H9 (cell line): ENCODE measurements around the gene KRTAP10-11. TPM values are rescaled to one million over a fixed set of nuclear protein-coding genes. Genes with fewer than 3 reads are reported as not detected.
A peak's percentile ranks its signal among the peaks of the same experiment; 100 is the strongest.

ENCODE experiments used
- DNase-seq: peaks from one replicate; pipeline ENCODE4 v3.0.0-alpha.2; 2017
- H2AFZ ChIP-seq: one replicate; pipeline ENCODE4 v1.6.1; 2013; ENCODE audit warnings: mild to moderate bottlenecking, low read length, control low read depth, moderate library complexity
- H2AK5ac ChIP-seq: 2 replicates; pipeline ENCODE4 v1.6.1; 2013; ENCODE audit warnings: low read length, control low read depth, mixed read lengths; ENCODE audit not compliant: insufficient read length
- H2BK120ac ChIP-seq: one replicate; pipeline ENCODE4 v1.6.1; 2013; ENCODE audit warnings: low read depth, mild to moderate bottlenecking, low read length, control low read depth, inconsistent platforms; ENCODE audit not compliant: poor library complexity, severe bottlenecking
- H2BK12ac ChIP-seq: 2 replicates; pipeline ENCODE4 v1.6.1; 2013; ENCODE audit warnings: low read length, control low read depth, mixed read lengths, low read depth; ENCODE audit not compliant: insufficient read length
- H2BK15ac ChIP-seq: 2 replicates; pipeline ENCODE4 v1.6.1; 2013; ENCODE audit warnings: low read depth, low read length, control low read depth
- H2BK20ac ChIP-seq: one replicate; pipeline ENCODE4 v1.6.1; 2013; ENCODE audit warnings: low read depth, mild to moderate bottlenecking, low read length, control low read depth, inconsistent platforms; ENCODE audit not compliant: poor library complexity, severe bottlenecking
- H2BK5ac ChIP-seq: 2 replicates; pipeline ENCODE4 v1.6.1; 2013; ENCODE audit warnings: low read length, control low read depth, mixed read lengths; ENCODE audit not compliant: insufficient read length
- H3K14ac ChIP-seq: 2 replicates; pipeline ENCODE4 v1.6.1; 2013; ENCODE audit warnings: low read length, control low read depth; ENCODE audit not compliant: insufficient read depth
- H3K18ac ChIP-seq: 2 replicates; pipeline ENCODE4 v1.6.1; 2013; ENCODE audit warnings: low read depth, mild to moderate bottlenecking, mixed read lengths, low read length, control low read depth; ENCODE audit not compliant: insufficient read length
- H3K23ac ChIP-seq: 2 replicates; pipeline ENCODE4 v1.6.1; 2013; ENCODE audit warnings: low read length, control low read depth, mixed read lengths, low read depth; ENCODE audit not compliant: insufficient read length
- H3K23me2 ChIP-seq: 2 replicates; pipeline ENCODE4 v1.6.1; 2013; ENCODE audit warnings: low read depth, mild to moderate bottlenecking, mixed read lengths, low read length, control low read depth; ENCODE audit not compliant: insufficient read length, poor library complexity, severe bottlenecking
- H3K27ac ChIP-seq: 2 replicates; pipeline ENCODE4 v1.5.1; 2013; ENCODE audit warnings: low read length, control low read depth, mixed read lengths, low read depth; ENCODE audit not compliant: insufficient read length
- H3K27me3 ChIP-seq: 2 replicates; pipeline ENCODE4 v1.6.1; 2013; ENCODE audit warnings: low read length, control low read depth, inconsistent platforms; ENCODE audit not compliant: insufficient read depth
- H3K4ac ChIP-seq: 2 replicates; pipeline ENCODE4 v1.6.1; 2013; ENCODE audit warnings: low read depth, mild to moderate bottlenecking, control low read depth, inconsistent platforms, low read length, moderate library complexity
- H3K4me1 ChIP-seq: 2 replicates; pipeline ENCODE4 v1.6.1; 2013; ENCODE audit warnings: low read length, control low read depth, inconsistent platforms; ENCODE audit not compliant: insufficient read depth
- H3K4me2 ChIP-seq: 2 replicates; pipeline ENCODE4 v1.6.1; 2013; ENCODE audit warnings: low read length, control low read depth, mixed read lengths; ENCODE audit not compliant: insufficient read length, insufficient read depth
- H3K56ac ChIP-seq: 2 replicates; pipeline ENCODE4 v1.6.1; 2013; ENCODE audit warnings: low read depth, mild to moderate bottlenecking, mixed read lengths, low read length, control low read depth; ENCODE audit not compliant: insufficient read length
- H3K79me1 ChIP-seq: 2 replicates; pipeline ENCODE4 v1.6.1; 2013; ENCODE audit warnings: low read depth, mild to moderate bottlenecking, moderate library complexity, low read length, control low read depth, inconsistent platforms; ENCODE audit not compliant: insufficient read depth, poor library complexity, severe bottlenecking
- H3K79me2 ChIP-seq: 2 replicates; pipeline ENCODE4 v1.6.1; 2013; ENCODE audit warnings: low read length, control low read depth, inconsistent platforms; ENCODE audit not compliant: insufficient read depth
- H3K9ac ChIP-seq: 2 replicates; pipeline ENCODE4 v1.6.1; 2013; ENCODE audit warnings: low read length, control low read depth, mixed read lengths; ENCODE audit not compliant: insufficient read length; ENCODE audit errors: extremely low read depth
- H3K9me3 ChIP-seq: one replicate; pipeline ENCODE4 v1.6.1; 2013; ENCODE audit warnings: low read depth, low read length, inconsistent platforms; ENCODE audit not compliant: control insufficient read depth
- H3T11ph ChIP-seq: one replicate; pipeline ENCODE4 v1.6.1; 2013; ENCODE audit warnings: mild to moderate bottlenecking, low read length, control low read depth, inconsistent platforms
- H4K20me1 ChIP-seq: one replicate; pipeline ENCODE4 v1.6.1; 2013; ENCODE audit not compliant: control insufficient read depth, insufficient read length, insufficient read depth
- H4K5ac ChIP-seq: 2 replicates; pipeline ENCODE4 v1.6.1; 2013; ENCODE audit warnings: low read depth, mild to moderate bottlenecking, mixed read lengths, low read length, control low read depth; ENCODE audit not compliant: insufficient read length
- H4K8ac ChIP-seq: replicated peaks from 2 replicates; pipeline ENCODE4 v1.6.1; 2013; ENCODE audit warnings: low read length, control low read depth, mixed read lengths, low read depth; ENCODE audit not compliant: insufficient read length
- H4K91ac ChIP-seq: 2 replicates; pipeline ENCODE4 v1.6.1; 2013; ENCODE audit warnings: low read depth, mild to moderate bottlenecking, moderate library complexity, mixed read lengths, low read length, control low read depth; ENCODE audit not compliant: insufficient read length
- H3K27ac Mint-ChIP-seq, 3 experiments: 2 replicates in 2 of 3; 3 replicates in 1 of 3; pipeline ENCODE4 v1.8.0; 2020 to 2021; ENCODE audit warnings: mixed read lengths in 3 of 3, mild to moderate bottlenecking in 1 of 3, moderate library complexity in 1 of 3
- H3K27me3 Mint-ChIP-seq: 2 replicates; pipeline ENCODE4 v1.8.0; 2021; ENCODE audit warnings: low read depth, mild to moderate bottlenecking, moderate library complexity, mixed read lengths
- H3K36me3 Mint-ChIP-seq, 3 experiments: 2 replicates in 2 of 3; 3 replicates in 1 of 3; pipeline ENCODE4 v1.8.0; 2020 to 2021; ENCODE audit warnings: low read depth in 3 of 3, mixed read lengths in 3 of 3; ENCODE audit not compliant: insufficient read depth in 1 of 3
- H3K4me1 Mint-ChIP-seq, 2 experiments: 2 replicates each; pipeline ENCODE4 v1.8.0; 2020; ENCODE audit warnings: mixed read lengths in 2 of 2
- H3K4me3 Mint-ChIP-seq, 2 experiments: 2 replicates in 1 of 2; 3 replicates in 1 of 2; pipeline ENCODE4 v1.8.0; 2020 to 2021; ENCODE audit warnings: mild to moderate bottlenecking in 2 of 2, mixed read lengths in 2 of 2, moderate library complexity in 1 of 2
- H3K9me3 Mint-ChIP-seq, 2 experiments: 2 replicates in 1 of 2; 3 replicates in 1 of 2; pipeline ENCODE4 v1.8.0; 2020; ENCODE audit warnings: mild to moderate bottlenecking in 2 of 2, mixed read lengths in 2 of 2, moderate library complexity in 1 of 2
- CTCF ChIP-seq: fragments of 200-600 bp; sonication (generic); conservative IDR thresholded peaks from 3 replicates; pipeline ENCODE4 v1.8.0; 2021; ENCODE audit warnings: antibody characterized with exemption, mild to moderate bottlenecking
- WGBS: extraction: QIAGEN DNeasy Blood & Tissue Kit; methylation state at CpG from one replicate; pipeline ENCODE4 v1.1.7; 2013; ENCODE audit warnings: missing lambda C conversion rate, low lambda C conversion rate, mixed read lengths; ENCODE audit not compliant: insufficient read length; ENCODE audit errors: extremely low coverage; 5-methylcytosine and 5-hydroxymethylcytosine counted together
- total RNA-seq: library from RNA; stranded (reverse); gene quantifications from 2 replicates; pipeline ENCODE4 v1.2.1, GENCODE V29; 2021

KRTAP10-11 gene
- total RNA-seq, 1 experiment from 2014 or later = not detected

GRCh38 chr21:44639331-44639655 is 6.9 kb upstream of the KRTAP10-11 start:
- no CpG with 5 or more reads among the region's 12 CpGs for WGBS
- peaks cover 0 to 6% (median 5%) of the 10 kb centered on the region in 3 experiments; a peak in 4 of 7 replicates for H3K36me3 Mint-ChIP-seq
- no peaks in the 10 kb centered on the region for H3K79me2 ChIP-seq

More at GRCh38 chr21:44639331-44639655, 6.9 kb upstream of the KRTAP10-11 start:
- no peaks in the 10 kb centered on the region for H3K4me1 ChIP-seq
- H4K91ac ChIP-seq = no peak overlapping the region
- H2BK15ac ChIP-seq = no peak overlapping the region
- no peak overlapping the region for H2AK5ac ChIP-seq
- H2BK120ac ChIP-seq = no peak overlapping the region
- TF ChIP-seq CTCF = no peak
- H3K79me1 ChIP-seq = no peaks in the 10 kb centered on the region
- no peak overlapping the region for H2BK5ac ChIP-seq
- Mint-ChIP-seq H3K9me3 (peaks cover 7 to 11% of the 10 kb centered on the region in 2 experiments), H3K4me3 (no peak overlapping the region), H3K4me1 (peaks cover 9 to 11% of the 10 kb centered on the region in 2 experiments), H3K27me3 (peaks cover 12% of the 10 kb centered on the region), H3K27ac (peak overlapping the region in 1 of 3 experiments; percentile 71; a peak in 1 of 7 replicates)
- H4K20me1 ChIP-seq = no peaks in the 10 kb centered on the region
- H3K18ac ChIP-seq = no peak overlapping the region
- no peak overlapping the region for H3K56ac ChIP-seq
- H2BK12ac ChIP-seq = no peak overlapping the region
- no peak overlapping the region for H3K14ac ChIP-seq
- H3K9ac ChIP-seq = no peak overlapping the region
- H3K27ac ChIP-seq = no peak overlapping the region
- H4K5ac ChIP-seq = no peak overlapping the region
- no peak overlapping the region for H2AFZ ChIP-seq
- H3K23ac ChIP-seq = no peak overlapping the region
- no peaks in the 10 kb centered on the region for H3K23me2 ChIP-seq
- no peak overlapping the region for H4K8ac ChIP-seq
- H3K27me3 ChIP-seq = no peaks in the 10 kb centered on the region
- no peak overlapping the region for H2BK20ac ChIP-seq
- H3K9me3 ChIP-seq = no peaks in the 10 kb centered on the region
- H3K4ac ChIP-seq = no peak overlapping the region
- DNase-seq = no peak
- H3K4me2 ChIP-seq = no peak overlapping the region
- H3T11ph ChIP-seq = no peak overlapping the region
